PC-3 (cell line): ENCODE data around the gene PRKCE.

Source experiments
- EZH2 ChIP-seq: fragments of 300-600 bp; sonication (generic); IDR thresholded peaks from one replicate; pipeline ENCODE4 v1.6.1; 2017; ENCODE audit warnings: antibody characterized with exemption, mild to moderate bottlenecking, low read length; ENCODE audit not compliant: unreplicated experiment
- TF ChIP-seq, protein P1 (sequence below): fragments of 300-600 bp; sonication (generic); conservative IDR thresholded peaks from 2 replicates; pipeline ENCODE4 v1.5.1; 2017; ENCODE audit warnings: antibody characterized with exemption, low read depth, mild to moderate bottlenecking, low read length

DNA sequence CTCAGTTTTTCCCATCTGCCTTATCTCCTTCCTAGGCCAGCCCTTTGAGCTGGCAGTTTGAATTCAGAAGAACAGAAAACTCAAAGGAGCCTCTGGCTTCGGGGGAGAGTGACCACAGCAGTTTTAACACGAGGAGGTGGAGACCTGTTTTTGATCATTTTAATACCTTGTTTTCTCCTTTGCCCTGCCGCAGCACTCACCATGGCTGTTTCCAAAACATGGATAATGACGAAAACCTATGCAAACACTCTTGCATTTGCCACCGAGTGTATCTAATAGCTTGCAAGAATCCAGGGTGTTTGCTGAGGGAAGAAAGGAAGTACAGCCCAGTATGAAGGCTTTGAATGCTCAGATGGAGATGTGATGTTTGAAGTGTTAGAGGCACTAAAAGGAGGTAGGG is 167.1 kb downstream of the PRKCE start:
- TF ChIP-seq, protein P1, sequence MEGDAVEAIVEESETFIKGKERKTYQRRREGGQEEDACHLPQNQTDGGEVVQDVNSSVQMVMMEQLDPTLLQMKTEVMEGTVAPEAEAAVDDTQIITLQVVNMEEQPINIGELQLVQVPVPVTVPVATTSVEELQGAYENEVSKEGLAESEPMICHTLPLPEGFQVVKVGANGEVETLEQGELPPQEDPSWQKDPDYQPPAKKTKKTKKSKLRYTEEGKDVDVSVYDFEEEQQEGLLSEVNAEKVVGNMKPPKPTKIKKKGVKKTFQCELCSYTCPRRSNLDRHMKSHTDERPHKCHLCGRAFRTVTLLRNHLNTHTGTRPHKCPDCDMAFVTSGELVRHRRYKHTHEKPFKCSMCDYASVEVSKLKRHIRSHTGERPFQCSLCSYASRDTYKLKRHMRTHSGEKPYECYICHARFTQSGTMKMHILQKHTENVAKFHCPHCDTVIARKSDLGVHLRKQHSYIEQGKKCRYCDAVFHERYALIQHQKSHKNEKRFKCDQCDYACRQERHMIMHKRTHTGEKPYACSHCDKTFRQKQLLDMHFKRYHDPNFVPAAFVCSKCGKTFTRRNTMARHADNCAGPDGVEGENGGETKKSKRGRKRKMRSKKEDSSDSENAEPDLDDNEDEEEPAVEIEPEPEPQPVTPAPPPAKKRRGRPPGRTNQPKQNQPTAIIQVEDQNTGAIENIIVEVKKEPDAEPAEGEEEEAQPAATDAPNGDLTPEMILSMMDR, result no peak
- TF ChIP-seq EZH2, result no peak
